ENCODE results near the gene ARHGAP10.

DNA sequence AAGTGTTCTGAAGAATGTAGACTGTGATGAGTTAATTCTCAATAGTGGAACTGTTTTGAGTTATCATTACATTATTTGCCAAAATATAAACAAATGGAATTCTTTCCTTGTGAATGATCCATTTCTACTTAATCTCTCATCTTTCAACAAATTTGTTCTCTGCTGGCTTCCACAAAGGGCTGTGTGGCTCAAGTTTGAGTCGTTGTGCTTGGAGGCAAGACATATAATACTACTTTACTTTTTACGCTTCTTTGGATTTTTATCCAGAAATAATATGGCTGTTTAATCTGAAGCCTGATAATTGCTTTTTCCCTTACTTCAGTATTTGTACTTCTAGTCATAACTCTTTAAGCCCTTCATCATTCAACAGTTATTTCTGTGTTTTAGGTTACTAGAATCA lies 169.5 kb downstream of the ARHGAP10 start:
- TF ChIP-seq CTCF (IDR thresholded peaks at IDR 0.05), result no peak
- no peak for TF ChIP-seq POLR2A (IDR thresholded peaks at IDR 0.05; ENCODE audit: low read depth)

All from esophagus muscularis mucosa (tissue), 3 donors.